ENCODE measurements around the gene SLC9A1.

The SLC9A1 gene

GRCh38 chr1:27099135-27099586, 55.8 kb downstream of the SLC9A1 start (continued):
- no peak for TF ChIP-seq ZBTB49 (tag by site-specific recombination; IDR thresholded peaks at IDR 0.05; ENCODE audit: low read depth)
- no peak for TF ChIP-seq ZNF362 (tag by site-specific recombination; IDR thresholded peaks at IDR 0.05)
- TF ChIP-seq ZNF645 (tag by site-specific recombination; IDR thresholded peaks at IDR 0.05) = no peak
- no peak for TF ChIP-seq ZNF175 (tag by site-specific recombination; IDR thresholded peaks at IDR 0.05)
- TF ChIP-seq ZNF366 (tag by site-specific recombination; conservative IDR thresholded peaks at IDR 0.05) = 0 out of 2 replicates have a peak, but pooled peaks have one; percentile 9
- no peak for TF ChIP-seq INSM2 (tag by site-specific recombination; IDR thresholded peaks at IDR 0.05)
- no peak for TF ChIP-seq ZNF140 (tag by site-specific recombination; IDR thresholded peaks at IDR 0.05)
- TF ChIP-seq ZBTB21 (tag by site-specific recombination; IDR thresholded peaks at IDR 0.05) = peak; percentile 87
- no peak for TF ChIP-seq ZNF184 (tag by site-specific recombination; IDR thresholded peaks at IDR 0.05)
- TF ChIP-seq ZNF768 (tag by site-specific recombination; IDR thresholded peaks at IDR 0.05) = no peak
- TF ChIP-seq TCF7L2 (IDR thresholded peaks at IDR 0.05; ENCODE audit: borderline replicate concordance, low read depth, low read length) = no peak
- no peak for TF ChIP-seq ZSCAN16 (tag by site-specific recombination; IDR thresholded peaks at IDR 0.05)
- TF ChIP-seq ZNF830 (tag by site-specific recombination; IDR thresholded peaks at IDR 0.05; ENCODE audit: low read depth) = no peak

- ChIA-PET POLR2A (no interaction called here), CTCF (interaction anchor here (0.6 to 15.2 kb wide), 12 partner anchors 10 to 289 kb away, joined by 3 to 329 read pairs (median 12); partner anchors contain the start of gene TRNP1)
- no peaks in the 10 kb centered on the region for H3K9me3 ChIP-seq (ENCODE audit: control insufficient read depth, insufficient read depth, low read depth, low read length)
- peaks cover 8% of the 10 kb centered on the region for H3K4me1 ChIP-seq (ENCODE audit: control insufficient read depth, insufficient read depth, low read length)
- peaks cover 0 to 30% of the 10 kb centered on the region in 2 experiments; a peak in 1 of 3 replicates for H3K36me3 ChIP-seq (ENCODE audit: control insufficient read depth in 2 of 2, insufficient read depth in 1 of 2, low read length in 2 of 2)
- H3K4me3 ChIP-seq (ENCODE audit: low read depth, low read length) = no peak overlapping the region
- 0 out of 2 replicates have a peak overlapping the region, but pooled peaks have one; percentile 21 for H3K27ac ChIP-seq (ENCODE audit: extremely low read depth, low read depth, low read length)
- TF ChIP-seq ZBTB26 (tag by site-specific recombination; optimal IDR thresholded peaks at IDR 0.05) (no peak), REST (tag by site-specific recombination; IDR thresholded peaks at IDR 0.05) (no peak), ZBTB6 (tag by site-specific recombination; IDR thresholded peaks at IDR 0.05) (no peak), ZNF521 (tag by site-specific recombination; IDR thresholded peaks at IDR 0.05) (no peak), ZNF223 (tag by site-specific recombination; IDR thresholded peaks at IDR 0.05) (no peak), ZNF626 (tag by site-specific recombination; IDR thresholded peaks at IDR 0.05) (no peak), ZNF530 (tag by site-specific recombination; IDR thresholded peaks at IDR 0.05; ENCODE audit: low read depth) (no peak), BCL11B (tag by site-specific recombination; IDR thresholded peaks at IDR 0.05; ENCODE audit: low read depth) (no peak), ZNF221 (tag by site-specific recombination; IDR thresholded peaks at IDR 0.05; ENCODE audit: borderline replicate concordance) (no peak), ZNF670 (tag by site-specific recombination; IDR thresholded peaks at IDR 0.05; ENCODE audit: low read depth) (no peak), ZNF558 (tag by site-specific recombination; IDR thresholded peaks at IDR 0.05) (no peak)
These were observed 56.3 kb downstream of the SLC9A1 start for GRCh38 chr1:27098431-27099134.

Measured in HEK293 (cell line).